Cerebellar cortex (tissue), 1 donor: Measurements from ENCODE around the gene INSYN1.
"Not testable (repeated sequence)": the region's sequence is repeated elsewhere in the genome, so short reads cannot be mapped to it uniquely, and the experiment has no call there.

ENCODE experiments used
- DNase-seq: peaks from one replicate; pipeline ENCODE4 v3.0.0-alpha.2; 2015; ENCODE audit warnings: low spot score

INSYN1 gene

GRCh38 chr15:73749971-73750370 is 3.2 kb downstream of the INSYN1 start:
- no peak for DNase-seq

GRCh38 chr15:73749533-73749932 is 3.6 kb downstream of the INSYN1 start:
- DNase-seq = no peak

DNA sequence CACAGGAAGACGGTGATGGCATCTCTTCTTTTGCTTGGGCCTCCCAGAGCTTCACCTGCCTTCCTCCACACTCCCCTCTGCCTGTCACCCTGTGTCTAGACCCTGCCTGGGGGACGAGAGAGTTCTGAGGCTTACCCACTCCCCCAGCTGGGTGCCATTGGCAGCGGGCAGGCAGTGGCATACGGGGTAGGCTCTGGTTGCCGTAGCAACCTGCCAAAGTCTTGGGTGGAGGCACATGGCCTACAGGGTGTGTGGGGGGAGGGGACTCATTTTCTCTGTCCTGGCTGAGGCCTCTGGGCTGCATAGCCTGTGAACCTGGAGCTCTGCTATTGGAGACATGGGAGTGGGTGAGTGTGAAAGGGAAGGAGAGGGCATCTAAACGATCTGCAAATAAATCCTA is 4.4 kb downstream of the INSYN1 start:
- peak; percentile 38 for DNase-seq

- DNase-seq = no peak
These were observed 5.1 kb downstream of the INSYN1 start for GRCh38 chr15:73747847-73748590.

- no peak for DNase-seq
These were observed 6.3 kb downstream of the INSYN1 start for GRCh38 chr15:73746883-73747282.

GRCh38 chr15:73746261-73746660 is 6.9 kb downstream of the INSYN1 start:
- no peak for DNase-seq

DNA sequence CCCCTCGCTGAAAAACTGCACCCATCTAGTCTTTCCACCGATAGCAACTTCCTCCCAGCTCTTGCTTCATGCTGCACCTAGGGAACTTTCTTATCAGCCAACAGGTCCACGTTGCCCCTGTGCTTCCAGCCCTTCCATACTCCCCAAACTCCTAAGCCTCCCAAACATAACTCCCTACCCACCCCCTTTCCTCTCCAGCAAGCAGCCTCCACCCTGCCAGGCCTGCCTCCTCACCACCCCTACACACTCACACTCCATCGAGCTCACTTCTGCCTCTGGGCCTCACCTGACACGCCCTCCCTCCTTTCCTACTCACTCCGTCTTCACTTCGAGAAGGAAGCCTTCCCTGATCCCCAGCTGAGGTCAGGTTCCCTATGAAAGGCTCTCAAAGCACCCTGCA is 8.1 kb downstream of the INSYN1 start:
- no peak for DNase-seq

DNA sequence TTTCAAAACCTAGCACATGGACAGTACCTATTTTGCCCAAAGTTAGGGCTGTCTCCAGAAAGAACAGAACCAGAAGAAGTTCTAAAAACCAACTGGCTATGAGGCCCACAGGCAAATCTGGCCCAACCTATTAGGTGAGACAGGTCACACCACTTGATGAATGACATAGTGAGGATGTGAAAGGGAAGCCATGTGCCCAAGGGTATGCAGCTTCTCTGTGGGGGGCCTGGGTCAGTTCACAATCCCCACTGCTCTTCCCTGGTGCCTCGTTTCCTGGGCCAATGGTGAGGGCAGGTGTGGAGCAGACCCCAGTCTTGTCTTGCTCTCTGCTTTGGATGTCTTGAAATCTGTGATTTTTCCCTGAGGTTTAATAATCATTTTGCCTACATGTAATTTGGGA is 8.9 kb downstream of the INSYN1 start:
- no peak for DNase-seq

DNA sequence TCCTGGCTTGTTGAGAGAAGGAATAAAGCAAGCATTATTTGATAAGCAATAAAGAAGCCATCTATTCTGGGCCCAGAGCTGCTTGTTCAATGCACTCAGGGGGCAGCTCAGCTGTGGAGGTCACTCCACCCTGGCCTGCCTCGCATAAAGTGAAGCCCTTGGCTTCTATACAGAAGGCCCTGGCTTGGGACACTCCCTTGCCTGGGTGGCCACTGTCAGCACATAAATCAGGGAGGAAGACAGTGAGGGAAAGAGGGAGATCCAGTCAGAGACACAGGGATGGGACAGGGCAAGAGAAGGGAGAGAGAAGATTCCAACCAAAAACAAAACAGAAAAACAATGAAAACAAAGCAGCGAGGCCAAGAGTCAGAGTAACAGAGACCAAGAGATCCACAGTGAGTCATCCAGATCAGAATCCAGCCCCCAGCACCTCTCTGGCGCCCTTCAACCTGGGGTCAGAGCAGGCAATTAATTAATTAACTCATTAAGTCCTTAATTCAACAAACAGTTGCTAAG is 11.8 kb downstream of the INSYN1 start:
- no peak for DNase-seq

DNA sequence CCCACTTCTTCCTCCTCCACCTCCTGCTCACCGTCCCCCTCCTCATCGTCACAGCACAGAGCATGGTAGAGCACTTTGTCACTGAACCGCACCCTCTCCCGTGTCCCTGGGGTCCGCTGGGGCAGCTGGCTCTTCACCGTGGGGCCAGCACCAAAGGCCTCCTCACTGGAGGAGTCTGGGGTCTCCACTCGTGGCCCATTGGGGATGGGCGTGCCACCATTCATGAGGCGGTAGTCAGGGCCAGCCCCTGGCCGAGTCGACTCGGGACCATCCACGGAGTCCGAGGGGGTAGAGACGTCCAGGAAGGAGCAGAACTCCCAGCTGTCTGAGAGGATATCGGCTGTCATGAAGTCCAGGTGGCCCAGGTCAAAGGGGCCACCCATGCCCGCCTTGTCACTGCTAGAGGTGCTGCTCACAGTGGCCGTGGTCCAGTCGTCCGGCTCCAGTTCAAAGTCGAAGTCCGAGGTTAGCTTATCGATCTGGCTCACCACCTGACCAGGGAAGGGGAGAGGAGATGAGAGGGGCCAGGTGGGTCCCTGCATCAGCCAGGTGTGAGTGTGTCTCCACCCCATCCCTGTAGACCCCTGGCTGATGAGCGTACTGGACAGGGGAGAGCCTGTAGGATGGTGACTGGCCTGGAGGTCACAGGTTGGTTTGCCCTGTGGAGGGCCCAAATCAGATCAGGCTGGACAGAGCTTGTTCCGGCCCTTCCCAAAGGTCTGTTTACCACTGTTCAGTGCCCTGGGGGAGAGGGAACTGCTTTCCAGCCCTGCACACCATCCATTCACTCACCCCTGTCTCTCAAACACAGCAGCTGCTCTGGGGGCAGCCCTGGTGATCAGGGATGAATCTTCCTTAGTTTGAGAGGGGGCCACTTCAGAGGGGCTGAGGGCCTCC is 12.8 kb downstream of the INSYN1 start:
- DNase-seq = no peak

- no peak for DNase-seq
These were observed 15.6 kb downstream of the INSYN1 start for GRCh38 chr15:73737535-73737934.

DNA sequence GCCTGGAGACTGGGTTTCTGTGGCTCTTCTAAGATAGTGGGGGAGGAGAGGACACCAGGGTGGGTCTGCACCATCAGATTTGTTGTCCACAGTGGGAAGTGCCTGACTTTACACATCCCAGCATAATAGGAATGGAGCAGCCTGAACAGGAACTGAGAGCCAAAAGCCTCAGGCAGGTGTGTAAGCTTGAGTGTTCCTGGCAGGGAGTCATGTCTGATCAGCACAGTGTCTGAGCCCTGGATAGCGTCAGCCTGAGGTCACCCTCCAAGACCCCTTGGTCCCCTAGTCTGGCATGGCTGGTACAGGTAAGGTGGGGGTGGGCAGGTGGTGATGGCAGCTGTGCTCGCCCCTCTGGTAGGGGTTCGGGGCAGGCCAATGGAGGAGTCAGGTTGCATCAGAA is 20.2 kb downstream of the INSYN1 start:
- DNase-seq = no peak

GRCh38 chr15:73732051-73732450 is 21.1 kb downstream of the INSYN1 start:
- not testable (repeated sequence) for DNase-seq

DNA sequence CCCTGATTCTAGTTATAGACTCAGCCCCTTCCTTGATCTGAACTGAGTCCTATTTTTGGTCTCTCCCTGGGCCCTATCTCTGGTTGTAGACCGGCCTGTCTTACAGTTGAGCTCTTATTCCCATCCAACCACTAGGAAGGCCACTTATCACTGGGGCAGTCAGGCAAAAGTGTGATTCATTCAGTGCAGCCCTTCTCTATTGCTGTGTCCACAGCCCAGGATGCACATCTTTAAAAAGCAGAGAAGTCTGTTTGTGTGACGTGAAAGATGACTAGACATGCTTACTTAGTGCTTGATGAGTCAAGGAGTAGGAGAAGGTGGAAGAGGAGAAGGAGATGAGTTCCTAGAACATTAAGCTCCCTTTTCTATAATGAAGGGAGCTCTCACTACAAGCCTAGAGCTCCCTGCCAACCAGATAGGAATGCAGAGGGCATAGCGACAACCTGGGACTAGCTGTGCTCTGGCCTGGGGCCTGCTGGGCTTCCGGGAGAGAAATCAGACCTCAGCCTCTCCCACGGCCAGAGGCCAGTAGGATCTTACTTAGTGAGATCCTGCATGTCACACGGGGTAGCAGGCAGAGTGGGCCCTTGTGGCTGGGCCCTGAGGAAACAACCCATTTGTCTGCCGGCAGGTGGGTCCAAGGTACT is 25.7 kb downstream of the INSYN1 start:
- DNase-seq = no peak

DNA sequence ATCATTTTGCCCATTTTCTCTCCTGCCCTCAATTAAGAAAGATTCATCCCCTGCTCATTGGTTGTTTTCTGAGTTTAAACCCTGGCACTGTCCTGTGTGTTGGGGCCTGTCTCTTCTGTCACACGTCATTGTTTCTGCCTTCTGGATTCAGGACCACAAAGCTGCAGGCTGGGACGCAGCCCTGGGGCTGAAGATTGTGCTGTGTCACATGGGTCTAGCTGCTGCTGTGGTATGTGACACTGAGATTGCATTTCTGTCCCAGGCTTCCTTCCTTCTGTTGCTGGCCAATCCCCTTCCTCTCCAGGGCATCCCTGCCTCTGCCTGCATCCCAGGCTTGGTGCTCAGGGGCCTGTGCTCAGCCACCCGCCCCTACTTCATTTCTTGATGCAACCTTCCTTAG is 28.9 kb downstream of the INSYN1 start:
- no peak for DNase-seq

GRCh38 chr15:73723191-73723590 is 30.0 kb downstream of the INSYN1 start:
- no peak for DNase-seq

DNA sequence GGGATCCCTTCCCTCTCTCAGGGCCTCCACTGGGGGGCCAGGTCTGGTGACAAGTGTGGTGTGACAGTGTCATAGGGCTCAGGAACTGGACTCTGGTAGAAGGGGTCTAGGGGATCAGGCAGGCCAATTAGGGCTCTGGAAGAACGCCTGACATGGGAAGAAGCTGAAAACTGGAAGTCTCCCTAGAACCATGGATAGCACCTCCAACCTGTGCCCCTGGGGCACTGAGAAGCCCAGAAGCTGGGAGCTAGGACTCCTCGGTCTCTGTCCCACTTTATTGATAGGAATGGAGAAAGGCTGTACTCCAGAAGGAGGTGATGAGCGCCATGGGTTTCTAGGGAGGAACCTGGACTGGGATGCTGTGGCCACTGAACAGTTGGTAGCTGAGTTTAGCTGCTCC is 30.7 kb downstream of the INSYN1 start:
- no peak for DNase-seq

DNA sequence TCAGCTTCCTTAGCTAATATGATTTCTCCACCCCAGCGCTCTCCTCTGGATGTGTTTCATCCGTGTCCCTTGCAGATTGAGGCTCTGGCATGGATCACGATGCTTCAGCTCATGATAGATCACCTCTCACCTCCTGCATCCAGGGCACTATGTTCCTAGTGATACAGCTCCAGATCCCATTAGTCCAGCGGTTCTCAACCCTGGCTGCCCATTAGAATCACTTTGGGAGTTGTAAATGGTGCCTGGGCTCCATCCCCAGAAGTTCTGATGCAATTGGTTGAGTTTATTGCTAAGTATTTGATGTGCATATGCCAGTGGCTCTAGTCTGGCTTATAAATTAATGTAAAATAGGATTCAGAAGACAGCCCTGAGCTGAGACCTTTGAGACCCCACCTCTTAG is 34.5 kb downstream of the INSYN1 start:
- no peak for DNase-seq

- no peak for DNase-seq
These were observed 35.3 kb downstream of the INSYN1 start for GRCh38 chr15:73717802-73718201.

GRCh38 chr15:73717206-73717605 is 35.9 kb downstream of the INSYN1 start:
- DNase-seq = no peak

- no peak for DNase-seq
These were observed 36.7 kb downstream of the INSYN1 start for GRCh38 chr15:73716417-73716816.

DNA sequence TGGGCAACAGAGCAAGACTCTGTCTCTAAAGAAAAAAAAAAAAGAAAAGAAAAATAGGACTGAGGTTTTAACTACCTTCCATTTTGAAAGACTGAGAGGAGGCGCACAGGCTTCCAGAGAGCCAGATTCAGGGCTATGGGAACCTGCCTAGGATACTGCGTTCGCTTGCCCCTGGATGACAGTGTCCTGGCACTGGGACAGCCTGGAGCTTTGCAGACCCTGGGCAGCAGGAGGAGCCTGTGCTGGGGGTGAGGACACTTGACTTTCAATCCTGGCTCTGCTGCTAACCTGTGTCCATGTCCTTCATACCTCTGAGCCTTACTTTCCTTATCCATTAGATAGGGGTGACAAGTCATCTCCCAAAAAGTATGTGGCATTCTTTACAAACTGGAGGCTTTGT is 37.7 kb downstream of the INSYN1 start:
- no peak for DNase-seq
